HG03025 (cell line): ENCODE data around the gene SLC38A11.
"Not testable (repeated sequence)": the region's sequence is repeated elsewhere in the genome, so short reads cannot be mapped to it uniquely, and the experiment has no call there.

ENCODE experiments used
- ATAC-seq: cut with Tn5 transposase; IDR thresholded peaks from one replicate; pipeline ENCODE4 v1.9.1; 2021; ENCODE audit warnings: mild to moderate bottlenecking, moderate library complexity; ENCODE audit not compliant: unreplicated experiment, low FRiP score

The SLC38A11 gene

DNA sequence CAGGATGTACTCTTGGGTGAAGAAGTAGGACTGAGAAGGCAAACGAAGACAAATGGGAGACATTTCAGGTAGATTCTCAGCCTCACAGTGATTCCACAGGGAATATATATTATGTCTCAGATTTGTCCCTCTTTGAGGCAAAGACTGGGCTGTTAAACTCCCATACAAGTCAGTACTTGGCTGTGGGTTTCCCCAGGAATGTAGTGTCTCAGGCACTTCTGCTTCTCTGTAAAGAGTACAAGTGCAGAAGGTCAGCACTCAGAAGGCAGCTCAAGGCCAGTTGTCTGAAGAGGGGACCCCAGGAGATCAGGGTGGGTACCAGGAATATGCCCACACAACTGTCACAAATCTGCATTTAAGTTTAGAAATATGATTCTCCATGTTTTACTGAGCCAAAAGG lies 73.8 kb downstream of the SLC38A11 start:
- ATAC-seq, result no peak

DNA sequence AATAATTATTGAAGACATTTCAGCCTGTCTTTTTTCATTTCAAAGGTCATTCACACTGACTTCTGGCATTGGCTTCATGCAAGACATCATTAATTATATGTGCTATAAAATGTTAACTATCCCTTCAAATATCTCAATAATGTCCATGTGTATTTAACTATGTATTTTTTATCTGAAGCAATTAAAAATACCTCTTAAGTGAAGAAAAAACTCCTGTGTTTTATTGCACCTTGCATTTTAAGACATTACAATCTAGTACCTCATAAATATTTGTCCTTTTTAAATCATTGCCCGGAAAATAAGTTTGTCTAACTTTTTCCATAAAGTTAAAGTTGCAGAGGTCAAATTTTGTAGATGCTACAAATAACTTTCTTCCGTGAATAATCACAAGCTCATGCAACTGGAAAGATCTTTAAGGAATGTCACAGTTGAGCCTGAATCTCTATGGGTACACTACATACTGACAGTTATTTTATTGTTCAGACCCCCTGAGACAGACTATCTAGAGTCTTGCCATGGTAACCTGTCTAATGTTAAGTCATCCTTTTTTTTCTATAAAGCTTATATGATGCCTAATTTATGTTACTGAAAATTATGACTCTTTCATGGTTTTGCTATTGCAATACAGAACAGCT lies 75.3 kb downstream of the SLC38A11 start:
- no peak for ATAC-seq

- ATAC-seq, result no peak
Measured at GRCh38 chr2:164877927-164878326, 77.4 kb downstream of the SLC38A11 start.

DNA sequence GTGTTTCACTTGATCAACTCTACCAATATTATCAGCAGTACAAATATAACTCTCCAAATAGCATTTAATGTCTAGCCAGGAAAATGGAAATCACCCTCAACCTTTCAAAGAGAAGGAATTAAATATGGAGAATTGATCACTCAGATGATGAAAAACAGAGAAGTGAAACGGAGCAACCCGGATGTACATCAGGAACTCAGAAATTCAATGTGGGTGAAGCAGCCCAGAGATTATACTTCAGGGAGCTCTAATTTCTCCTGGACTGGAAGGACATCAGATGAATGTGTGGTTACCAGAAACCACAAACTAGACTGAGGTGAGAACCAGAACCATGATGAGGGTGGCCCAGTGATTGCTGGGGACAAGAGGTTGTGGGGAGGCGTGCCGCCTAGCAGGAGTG lies 78.2 kb downstream of the SLC38A11 start:
- no peak for ATAC-seq

DNA sequence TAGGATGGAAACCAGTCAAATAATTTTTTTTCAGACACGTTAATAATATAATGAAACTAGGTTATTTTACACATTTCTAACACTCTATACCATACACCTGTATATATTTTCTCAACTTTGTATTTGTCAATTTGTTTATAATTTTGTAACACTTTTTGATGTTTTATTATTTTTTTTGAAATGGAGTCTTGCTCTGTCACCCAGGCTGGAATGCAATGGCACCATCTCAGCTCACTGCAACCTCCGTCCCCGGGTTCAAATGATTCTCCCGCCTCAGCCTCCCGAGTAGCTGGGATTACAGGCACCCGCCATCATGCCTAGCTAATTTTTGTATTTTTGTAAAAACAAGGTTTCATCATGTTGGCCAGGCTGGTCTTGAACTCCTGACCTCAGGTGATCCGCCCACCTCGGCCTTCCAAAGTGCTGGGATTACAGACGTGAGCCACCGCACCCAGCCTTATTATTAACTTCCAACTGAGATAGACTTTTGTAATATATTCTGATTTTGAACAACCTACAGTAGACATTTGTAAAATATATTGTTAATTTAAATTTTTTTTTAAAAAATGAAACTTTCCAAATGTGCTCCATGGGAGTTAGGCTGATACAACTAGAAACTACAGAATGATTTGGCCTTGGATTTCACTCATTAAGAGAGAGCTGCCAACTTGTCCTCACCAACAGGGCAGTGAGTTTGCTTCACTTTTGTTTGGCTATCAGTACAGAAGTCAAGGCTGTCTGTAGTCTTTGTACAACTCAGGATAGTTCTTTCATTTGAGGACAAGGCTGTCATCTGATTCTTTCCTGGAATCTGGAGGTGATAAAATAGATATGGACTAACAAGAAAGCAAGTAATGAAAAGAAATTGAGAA lies 79.8 kb downstream of the SLC38A11 start:
- ATAC-seq, result no peak

DNA sequence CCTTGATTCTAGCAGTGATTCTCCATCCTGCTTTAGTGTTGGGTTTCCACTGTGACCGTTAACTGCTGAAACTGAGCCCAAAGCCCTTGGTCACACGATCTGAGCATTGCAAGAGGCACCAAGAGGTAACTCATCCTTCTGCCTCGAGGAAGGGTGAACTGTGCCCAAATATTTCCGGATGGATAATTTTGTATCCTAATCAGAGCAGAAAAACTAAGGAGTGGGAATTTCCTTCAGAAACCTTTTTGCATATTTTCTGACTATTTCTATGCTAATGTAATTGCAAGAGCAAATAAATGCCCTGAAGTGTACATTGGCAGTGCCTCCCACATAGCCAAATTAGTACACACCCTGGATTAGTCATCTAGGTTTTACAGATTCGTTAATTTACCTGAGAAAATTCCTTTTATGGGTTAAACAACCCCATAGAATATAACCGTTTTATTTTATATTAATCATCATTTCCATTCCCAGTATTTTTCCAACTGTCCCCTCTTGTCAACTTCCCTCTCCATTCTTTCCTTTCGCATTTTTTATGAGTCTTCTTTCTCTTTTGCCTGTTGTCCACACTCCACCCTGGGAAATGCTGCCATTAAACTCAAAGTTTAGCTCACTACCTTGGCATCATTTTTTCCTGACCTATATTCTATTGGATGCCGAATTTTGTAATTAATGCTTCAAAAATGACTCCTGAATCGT lies 82.0 kb downstream of the SLC38A11 start:
- ATAC-seq, result no peak

DNA sequence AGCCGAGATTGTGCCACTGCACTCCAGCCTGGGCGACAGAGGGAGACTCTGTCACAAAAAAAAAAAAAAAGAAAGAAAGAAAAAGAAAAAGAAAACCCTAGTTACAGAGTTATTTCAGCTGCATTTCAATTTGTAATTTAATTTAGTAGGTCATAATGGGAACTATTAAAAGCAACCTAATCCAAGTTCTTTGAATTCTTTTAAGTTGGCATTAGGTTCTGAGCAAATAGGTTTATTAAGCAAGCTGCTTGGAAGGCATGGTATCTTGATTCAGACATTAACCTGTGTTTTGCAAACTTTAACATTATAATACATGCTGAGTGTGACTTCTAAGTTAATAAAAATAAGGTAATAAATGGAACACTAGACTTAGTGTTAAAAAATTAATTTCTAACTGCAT lies 83.9 kb downstream of the SLC38A11 start:
- ATAC-seq, result no peak

DNA sequence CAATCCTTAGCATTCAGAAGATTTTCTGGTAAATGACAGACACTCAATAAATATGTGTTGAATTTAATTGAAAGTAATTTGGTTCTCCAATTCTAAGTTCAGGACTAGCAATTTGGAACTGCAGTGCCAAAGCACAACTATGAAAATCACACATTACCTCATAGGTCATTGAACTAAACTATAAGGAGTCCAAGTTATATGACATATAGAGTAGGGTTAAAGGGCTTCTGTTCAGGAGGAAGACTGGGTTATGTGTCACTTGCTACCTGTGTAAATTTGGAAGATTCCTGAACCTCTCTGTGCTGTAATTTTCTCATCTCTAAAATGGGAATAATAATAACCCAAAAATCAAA lies 85.9 kb downstream of the SLC38A11 start:
- ATAC-seq, result no peak

DNA sequence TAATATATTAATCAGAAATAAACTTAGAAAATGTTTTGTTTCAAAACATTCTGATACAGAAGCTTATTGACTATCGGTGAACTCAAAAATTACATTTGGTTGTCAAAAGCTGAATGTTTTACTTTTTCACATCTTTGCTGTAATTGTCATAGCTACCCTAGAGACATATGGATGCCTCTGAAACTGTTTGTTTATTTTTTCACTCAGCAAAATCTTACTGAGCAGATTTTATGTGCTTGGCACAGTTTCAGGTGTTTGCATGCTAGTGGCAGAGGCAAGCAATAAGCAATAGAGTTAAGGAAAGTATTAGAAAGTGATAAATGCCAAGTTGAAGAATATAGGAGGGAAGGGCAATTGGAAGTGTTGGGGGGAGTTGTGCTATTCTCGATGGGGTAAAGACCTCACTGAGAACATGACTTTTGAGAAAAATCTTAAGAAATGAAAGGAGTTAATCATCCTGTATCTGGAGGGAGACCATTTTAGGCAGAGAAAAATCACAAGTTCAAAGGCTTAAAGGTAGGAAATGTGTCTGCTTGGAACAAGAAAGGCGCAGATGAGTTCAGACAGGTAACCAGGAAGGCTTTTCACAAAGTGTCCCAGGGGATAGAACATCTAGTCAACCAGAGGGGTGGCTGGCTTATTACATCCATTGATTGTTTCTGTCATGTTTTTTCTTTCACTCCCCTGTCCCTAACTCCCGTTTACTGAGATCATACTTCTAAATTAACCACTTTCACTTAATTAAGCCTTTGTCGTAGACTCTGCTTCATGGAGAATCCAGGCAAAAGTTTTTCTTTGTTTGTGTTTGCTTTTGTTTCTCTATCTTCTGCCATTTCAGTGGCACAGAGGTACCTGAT lies 86.5 kb downstream of the SLC38A11 start:
- ATAC-seq, result no peak

DNA sequence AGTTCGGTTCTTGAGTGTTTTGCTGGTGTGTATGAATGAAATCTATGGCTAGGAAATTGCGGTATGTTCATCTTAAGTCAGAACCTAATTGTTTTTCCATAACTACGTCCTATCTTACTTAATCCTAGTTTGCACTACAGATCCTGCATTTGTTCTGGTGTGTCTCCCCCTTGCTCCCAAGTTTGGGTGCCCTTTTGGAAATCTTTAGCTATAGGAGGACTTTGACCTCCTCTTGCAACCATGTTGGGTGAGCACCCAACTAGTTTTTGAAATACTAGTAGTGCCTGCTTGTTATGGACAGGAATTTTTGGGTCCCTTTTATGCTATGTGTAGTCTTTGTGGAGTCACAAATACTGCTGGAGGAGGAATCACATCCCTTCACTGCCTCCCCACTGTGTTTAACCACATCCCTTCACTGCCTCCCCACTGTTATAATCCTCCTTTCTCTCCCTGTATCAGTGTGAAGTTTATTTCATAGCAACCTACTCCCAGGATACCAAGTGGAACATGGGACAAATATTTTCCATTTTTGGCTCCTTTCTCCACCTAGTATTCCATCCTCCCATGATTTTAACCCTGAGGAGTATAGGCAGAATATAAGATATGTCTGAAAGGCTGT lies 87.4 kb downstream of the SLC38A11 start:
- no peak for ATAC-seq

DNA sequence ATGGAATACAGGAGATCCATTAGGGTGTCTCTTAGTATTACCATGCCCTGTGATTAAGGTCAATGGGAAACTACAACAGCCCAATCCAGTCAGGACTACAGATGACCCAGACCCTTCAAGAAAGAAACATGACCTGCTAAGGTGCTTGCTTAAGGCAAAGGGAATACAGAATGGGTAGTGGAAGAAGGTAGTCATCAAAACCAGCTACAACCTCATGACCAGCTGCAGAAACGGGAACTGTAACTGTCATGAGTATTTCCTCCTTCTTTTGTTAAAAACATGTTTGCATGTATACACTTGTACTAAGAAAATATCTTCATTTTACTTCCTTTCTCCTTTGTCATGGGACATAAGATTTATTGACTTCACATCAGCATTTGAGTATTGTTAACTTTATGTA lies 88.9 kb downstream of the SLC38A11 start:
- ATAC-seq, result not testable (repeated sequence)

DNA sequence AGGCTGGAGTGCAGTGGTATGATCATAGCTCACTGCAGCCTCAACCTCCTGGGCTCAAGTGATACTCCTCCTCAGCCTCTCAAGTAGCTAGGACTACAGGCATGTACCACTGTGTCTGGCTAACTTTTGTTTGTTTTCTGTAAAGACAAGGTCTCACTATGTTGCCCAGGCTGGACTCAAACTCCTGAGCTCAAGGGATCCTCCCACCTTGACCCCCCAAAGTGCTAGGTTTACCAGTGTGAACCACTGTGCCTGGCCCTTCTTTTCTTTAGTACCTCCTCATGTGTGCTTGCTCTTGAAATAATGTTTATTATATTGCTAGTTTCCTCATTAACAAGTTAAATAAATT lies 94.7 kb downstream of the SLC38A11 start:
- no peak for ATAC-seq

DNA sequence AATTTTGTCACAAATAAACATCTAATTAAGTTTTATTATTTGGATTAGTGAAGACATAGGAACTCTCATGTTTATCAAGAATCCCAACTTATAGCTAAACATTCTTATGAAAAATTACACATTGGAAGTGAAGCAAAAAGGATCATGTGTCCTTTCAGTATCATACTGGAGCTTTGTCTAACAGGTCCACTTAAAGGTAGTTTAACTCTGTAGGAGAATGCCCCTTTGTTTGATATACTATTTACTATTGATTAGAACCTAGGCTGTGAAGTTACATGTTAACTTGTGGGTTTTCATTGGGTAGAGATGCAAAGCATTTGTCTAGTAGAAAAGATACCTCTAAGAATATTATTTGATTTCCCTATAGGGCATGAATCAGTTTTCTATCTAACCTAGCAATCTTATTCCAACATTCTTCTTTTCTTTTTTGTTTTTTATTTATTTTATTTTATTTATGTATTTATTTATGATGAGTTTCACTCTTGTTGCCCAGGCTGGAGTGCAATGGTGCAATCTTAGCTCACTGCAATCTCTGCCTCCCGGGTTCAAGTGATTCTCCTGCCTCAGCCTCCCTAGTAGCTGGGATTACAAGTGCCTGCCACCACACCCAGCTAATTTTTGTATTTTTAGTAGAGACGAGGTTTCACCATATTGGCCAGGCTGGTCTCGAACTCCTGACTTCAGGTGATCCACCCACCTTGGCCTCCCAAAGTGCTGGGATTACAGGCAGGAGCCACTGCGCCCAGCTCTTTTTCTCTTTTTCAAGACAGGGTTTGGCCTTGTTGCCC lies 95.2 kb downstream of the SLC38A11 start:
- not testable (repeated sequence) for ATAC-seq

GRCh38 chr2:164859251-164859818 lies 96.0 kb downstream of the SLC38A11 start:
- ATAC-seq, result no peak

DNA sequence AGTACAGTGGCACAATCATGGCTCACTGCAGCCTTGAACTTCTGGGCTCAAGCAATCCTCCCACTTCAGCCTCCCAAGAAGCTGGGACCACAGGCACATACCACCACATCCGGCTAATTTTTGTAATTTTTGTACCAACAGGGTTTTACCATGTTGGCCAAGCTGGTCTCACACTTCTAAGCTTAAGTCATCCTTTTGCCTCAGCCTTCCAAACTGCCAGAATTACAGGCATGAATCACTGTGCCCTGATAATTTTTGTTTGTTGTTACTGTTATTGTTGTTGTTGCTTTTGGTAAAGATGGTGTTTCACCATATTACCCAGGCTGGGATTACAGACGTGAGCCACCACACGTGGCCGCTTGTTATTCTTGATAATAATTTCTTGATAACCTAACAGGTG lies 103.2 kb downstream of the SLC38A11 start:
- no peak for ATAC-seq

DNA sequence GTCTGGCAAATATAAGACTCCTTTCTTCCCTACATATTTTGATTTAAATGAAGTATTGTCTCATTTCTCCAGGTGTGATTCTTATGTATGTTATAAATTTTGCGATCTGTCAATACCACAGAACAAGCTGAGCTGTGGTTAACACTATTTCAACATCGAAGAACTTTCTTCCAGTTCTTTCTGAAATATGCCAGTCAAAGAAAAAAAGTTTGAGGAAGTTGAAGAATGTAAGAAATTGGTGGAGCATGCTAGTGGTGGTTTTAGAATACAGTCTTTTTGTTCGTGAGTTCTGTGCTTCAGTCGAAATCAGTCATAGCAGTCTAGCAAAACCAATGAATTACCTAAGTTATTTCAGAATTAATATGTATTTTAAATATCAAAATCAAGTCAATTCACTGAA lies 105.1 kb downstream of the SLC38A11 start:
- ATAC-seq, result no peak

DNA sequence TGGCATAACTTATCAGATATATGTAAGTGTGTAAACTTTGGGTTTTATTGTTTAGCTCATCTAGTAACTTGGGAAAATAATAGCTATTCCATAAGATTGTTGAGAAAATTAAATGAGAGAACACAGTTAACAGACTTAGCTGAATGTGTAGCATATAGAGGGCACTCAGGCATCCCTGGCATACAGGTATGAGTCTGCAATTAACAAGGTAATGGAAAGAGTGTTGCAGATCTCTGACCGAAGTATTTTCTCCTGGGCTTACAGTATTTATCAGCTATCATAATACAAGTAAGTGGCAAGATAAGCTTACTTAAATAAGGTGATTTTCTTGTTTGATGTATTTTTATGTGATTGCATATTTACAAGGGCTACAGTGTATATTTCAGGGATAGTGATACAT lies 105.8 kb downstream of the SLC38A11 start:
- ATAC-seq, result no peak

DNA sequence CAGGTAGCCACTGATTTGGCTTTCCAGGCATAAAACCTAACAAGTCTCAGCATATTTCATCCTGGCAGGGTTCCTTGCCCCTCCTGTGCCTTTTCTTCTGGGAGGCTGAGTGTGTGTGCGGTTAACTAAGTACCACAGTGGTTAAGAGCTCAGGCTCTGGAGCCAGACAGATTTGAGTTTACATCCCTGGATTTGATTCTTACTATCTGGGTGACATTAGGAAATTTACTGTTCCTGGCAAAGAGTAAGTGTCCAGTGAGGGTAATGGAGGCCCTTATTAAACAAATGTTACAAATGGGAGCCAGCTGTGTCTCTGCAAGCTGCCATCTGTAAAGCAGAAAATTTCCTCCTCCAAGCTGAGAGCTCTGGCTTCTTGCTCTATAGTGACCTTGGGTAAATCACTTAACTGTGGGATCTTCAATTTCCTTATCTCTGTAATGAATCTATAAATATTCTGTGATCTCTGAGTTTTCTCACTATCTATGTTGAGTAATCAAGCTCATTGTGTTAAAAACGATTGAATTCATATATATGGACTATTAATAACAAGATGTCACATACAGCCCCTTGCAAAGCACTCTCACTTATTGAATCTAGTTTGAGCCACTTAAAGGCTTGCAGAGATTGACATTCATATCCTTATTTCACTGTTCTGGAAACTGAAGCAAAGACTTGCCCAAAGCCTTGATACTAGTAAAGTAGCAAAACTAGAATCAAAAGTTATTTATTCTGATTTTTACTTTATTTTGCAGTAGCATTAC lies 107.2 kb downstream of the SLC38A11 start:
- no peak for ATAC-seq

GRCh38 chr2:164847291-164847690 lies 108.0 kb downstream of the SLC38A11 start:
- no peak for ATAC-seq
